GM23338 (cell line): Measurements from ENCODE around the gene PSPH.
"Not testable (repeated sequence)": the region's sequence is repeated elsewhere in the genome, so short reads cannot be mapped to it uniquely, and the experiment has no call there.

Source experiments
- CREB1 ChIP-seq: fragments of 250-450 bp; sonication (Bioruptor Pico); IDR thresholded peaks from 2 replicates; pipeline ENCODE4 v1.5.0; 2020; ENCODE audit warnings: low read depth, mild to moderate bottlenecking, moderate library complexity
- EZH2 ChIP-seq: fragments of 200-600 bp; sonication (generic); IDR thresholded peaks from one replicate; pipeline ENCODE4 v1.8.0; 2017; ENCODE audit warnings: antibody characterized with exemption, mild to moderate bottlenecking, low read depth; ENCODE audit not compliant: unreplicated experiment
- EZH2phosphoT487 ChIP-seq: fragments of 200-600 bp; sonication (generic); IDR thresholded peaks from one replicate; pipeline ENCODE4 v1.8.1; 2018; ENCODE audit warnings: antibody characterized with exemption; ENCODE audit not compliant: unreplicated experiment
- NANOG ChIP-seq: IDR thresholded peaks from 2 replicates; pipeline ENCODE4 v1.6.1; 2016; ENCODE audit warnings: antibody characterized with exemption, borderline replicate concordance
- POLR2AphosphoS5 ChIP-seq: IDR thresholded peaks from 2 replicates; pipeline ENCODE4 v1.6.1; 2016; ENCODE audit warnings: antibody characterized with exemption, low read depth
- ZNF114 ChIP-seq: fragments of 250-450 bp; sonication (Bioruptor Pico); IDR thresholded peaks from 2 replicates; pipeline ENCODE4 v1.5.0; 2020; ENCODE audit warnings: mild to moderate bottlenecking, moderate library complexity
- ZNF331 ChIP-seq: fragments of 250-450 bp; sonication (Bioruptor Pico); IDR thresholded peaks from 2 replicates; pipeline ENCODE4 v1.5.0; 2020; ENCODE audit warnings: low read depth, mild to moderate bottlenecking, moderate library complexity
- TF ChIP-seq, protein P1 (sequence below), 2 experiments: fragments of 200-600 bp in 1 of 2; sonication (generic) in 1 of 2; conservative IDR thresholded peaks; 2 replicates each; pipeline versions ENCODE4 v1.5.1 to v1.6.1; 2016 to 2017; ENCODE audit warnings: antibody characterized with exemption in 2 of 2, low read depth in 2 of 2, mild to moderate bottlenecking in 2 of 2, moderate library complexity in 1 of 2
- TF ChIP-seq, protein P2 (sequence below): IDR thresholded peaks from one replicate; pipeline ENCODE4 v1.6.1; 2018; ENCODE audit warnings: antibody characterized with exemption; ENCODE audit not compliant: unreplicated experiment

DNA sequence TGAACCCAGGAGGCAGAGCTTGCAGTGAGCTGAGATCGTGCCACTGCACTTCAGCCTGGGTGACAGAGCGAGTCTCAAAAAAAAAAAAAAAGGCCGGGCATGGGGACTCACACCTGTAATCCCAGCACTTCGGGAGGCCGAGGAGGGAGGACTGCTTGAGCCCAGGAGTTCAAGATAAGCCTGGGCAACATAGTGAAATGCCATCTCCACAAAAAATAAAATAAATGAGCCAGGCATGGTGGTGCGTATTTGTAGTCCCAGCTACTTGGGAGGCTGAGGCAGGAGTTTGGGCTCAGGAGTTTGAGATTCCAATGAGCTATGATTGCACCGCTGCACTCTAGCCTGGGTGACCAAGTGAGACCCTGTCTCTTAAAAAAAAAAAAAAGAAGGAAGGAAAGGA, 18.7 kb downstream of the PSPH start:
- TF ChIP-seq, protein P1, sequence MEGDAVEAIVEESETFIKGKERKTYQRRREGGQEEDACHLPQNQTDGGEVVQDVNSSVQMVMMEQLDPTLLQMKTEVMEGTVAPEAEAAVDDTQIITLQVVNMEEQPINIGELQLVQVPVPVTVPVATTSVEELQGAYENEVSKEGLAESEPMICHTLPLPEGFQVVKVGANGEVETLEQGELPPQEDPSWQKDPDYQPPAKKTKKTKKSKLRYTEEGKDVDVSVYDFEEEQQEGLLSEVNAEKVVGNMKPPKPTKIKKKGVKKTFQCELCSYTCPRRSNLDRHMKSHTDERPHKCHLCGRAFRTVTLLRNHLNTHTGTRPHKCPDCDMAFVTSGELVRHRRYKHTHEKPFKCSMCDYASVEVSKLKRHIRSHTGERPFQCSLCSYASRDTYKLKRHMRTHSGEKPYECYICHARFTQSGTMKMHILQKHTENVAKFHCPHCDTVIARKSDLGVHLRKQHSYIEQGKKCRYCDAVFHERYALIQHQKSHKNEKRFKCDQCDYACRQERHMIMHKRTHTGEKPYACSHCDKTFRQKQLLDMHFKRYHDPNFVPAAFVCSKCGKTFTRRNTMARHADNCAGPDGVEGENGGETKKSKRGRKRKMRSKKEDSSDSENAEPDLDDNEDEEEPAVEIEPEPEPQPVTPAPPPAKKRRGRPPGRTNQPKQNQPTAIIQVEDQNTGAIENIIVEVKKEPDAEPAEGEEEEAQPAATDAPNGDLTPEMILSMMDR (conservative IDR thresholded peaks at IDR 0.05; ENCODE audit: low read depth in 2 of 2), result not testable (repeated sequence)
- TF ChIP-seq, protein P2, sequence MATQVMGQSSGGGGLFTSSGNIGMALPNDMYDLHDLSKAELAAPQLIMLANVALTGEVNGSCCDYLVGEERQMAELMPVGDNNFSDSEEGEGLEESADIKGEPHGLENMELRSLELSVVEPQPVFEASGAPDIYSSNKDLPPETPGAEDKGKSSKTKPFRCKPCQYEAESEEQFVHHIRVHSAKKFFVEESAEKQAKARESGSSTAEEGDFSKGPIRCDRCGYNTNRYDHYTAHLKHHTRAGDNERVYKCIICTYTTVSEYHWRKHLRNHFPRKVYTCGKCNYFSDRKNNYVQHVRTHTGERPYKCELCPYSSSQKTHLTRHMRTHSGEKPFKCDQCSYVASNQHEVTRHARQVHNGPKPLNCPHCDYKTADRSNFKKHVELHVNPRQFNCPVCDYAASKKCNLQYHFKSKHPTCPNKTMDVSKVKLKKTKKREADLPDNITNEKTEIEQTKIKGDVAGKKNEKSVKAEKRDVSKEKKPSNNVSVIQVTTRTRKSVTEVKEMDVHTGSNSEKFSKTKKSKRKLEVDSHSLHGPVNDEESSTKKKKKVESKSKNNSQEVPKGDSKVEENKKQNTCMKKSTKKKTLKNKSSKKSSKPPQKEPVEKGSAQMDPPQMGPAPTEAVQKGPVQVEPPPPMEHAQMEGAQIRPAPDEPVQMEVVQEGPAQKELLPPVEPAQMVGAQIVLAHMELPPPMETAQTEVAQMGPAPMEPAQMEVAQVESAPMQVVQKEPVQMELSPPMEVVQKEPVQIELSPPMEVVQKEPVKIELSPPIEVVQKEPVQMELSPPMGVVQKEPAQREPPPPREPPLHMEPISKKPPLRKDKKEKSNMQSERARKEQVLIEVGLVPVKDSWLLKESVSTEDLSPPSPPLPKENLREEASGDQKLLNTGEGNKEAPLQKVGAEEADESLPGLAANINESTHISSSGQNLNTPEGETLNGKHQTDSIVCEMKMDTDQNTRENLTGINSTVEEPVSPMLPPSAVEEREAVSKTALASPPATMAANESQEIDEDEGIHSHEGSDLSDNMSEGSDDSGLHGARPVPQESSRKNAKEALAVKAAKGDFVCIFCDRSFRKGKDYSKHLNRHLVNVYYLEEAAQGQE, result not testable (repeated sequence)
- not testable (repeated sequence) for TF ChIP-seq POLR2AphosphoS5; EZH2; EZH2phosphoT487; ZNF114 (CRISPR knock-in tag); CREB1 (CRISPR knock-in tag); ZNF331 (CRISPR knock-in tag); NANOG
